Stimulated activated CD8-positive, alpha-beta memory T cell treated with anti-CD3 and anti-CD28 coated beads, Interleukin-4, amount 100 ng/mL, for 48 hours (primary cell): ENCODE results near the gene SLC39A3.
"Not testable (repeated sequence)": the region's sequence is repeated elsewhere in the genome, so short reads cannot be mapped to it uniquely, and the experiment has no call there.

ENCODE experiments used
- DNase-seq: peaks from one replicate; pipeline ENCODE4 v3.0.0-alpha.2; 2020

SLC39A3 gene

DNA sequence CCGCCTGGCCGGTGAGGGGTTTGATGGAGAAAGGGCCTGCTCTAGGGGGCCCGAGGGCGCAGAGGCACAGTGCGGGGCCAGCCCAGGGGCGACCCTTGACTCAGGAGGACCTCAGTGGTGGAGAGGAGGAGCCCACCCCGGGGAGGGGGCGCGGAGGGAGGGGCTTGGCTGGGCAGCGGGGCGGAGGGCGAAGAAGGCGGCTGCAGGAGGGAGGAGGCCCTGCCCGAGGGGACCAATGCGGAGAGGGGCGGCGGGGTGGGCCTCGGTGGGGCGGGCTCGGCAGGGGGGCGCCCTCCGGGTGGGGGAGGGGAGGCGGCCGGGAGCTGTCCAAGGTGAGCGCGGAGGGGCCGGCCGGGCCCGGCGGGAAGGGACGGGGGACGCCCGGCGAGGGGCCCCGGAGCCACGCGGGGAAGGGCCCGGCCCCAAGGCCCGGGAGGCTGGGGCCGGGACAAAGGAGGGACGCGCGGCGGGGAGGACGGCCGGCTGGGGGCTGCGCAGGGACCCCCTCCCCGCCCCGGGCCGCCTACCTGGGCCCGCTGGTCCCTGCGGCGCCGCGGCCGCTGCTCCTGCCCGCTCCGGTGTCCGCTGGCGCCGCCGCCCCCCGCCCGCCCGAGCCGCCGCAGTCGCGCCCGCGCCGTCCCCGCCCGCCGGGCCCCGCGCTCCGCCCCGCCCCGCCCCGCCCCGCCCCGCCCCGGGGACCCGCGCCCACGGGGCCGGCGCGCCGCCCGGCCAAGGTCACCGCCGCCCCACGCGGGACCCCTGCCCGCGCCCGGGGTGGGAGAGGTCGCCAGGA lies 18.8 kb downstream of the SLC39A3 start, which contains the start of gene DIRAS1:
TSS of gene DIRAS1 (minus strand) at position 596 of the 793 bp plus-strand sequence. CDS start 3,566 bp downstream, outside the sequence.
- DNase-seq, result no peak

DNA sequence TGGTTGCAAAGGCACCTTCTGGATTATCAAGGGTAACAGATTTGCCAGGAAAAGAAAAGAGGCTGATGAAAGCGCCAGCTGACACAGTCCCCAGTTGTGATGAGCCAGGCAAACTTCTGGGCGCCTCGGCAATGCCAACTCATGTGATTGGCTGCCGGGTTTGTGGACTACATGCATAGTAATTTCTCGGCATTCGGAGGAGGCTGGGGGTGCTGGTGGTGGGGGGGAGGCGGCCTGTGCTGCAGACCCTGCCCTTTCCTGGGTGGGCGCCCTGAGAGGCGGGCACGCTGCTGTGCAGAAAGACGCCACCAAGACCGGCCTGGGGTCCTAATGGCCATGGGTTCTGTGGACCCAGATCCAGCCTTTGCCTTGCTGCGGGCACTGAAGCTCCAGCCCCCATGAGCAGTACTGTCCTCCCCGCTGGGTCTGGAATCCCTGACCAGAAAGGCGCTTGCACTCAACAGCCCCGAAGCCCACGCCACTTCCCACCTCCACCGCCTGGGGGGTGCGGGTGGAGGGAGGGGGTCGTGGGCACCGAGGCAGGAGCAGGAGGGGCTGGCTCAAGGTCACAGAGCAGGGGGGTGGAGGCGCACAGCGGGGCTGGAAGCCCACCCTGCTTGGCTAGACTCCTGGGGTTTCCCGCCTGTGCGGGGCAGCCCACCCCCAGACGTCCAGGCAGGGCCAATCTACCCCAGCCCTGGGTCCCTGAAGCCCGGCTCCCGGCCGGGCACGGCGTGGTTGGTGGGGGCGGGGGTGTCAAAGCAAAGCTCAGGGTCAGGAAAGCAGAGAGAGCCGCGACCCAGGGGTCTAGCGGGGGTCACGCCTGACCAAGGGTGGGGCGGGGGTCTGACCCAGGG lies 19.7 kb downstream of the SLC39A3 start:
- DNase-seq, result no peak

DNA sequence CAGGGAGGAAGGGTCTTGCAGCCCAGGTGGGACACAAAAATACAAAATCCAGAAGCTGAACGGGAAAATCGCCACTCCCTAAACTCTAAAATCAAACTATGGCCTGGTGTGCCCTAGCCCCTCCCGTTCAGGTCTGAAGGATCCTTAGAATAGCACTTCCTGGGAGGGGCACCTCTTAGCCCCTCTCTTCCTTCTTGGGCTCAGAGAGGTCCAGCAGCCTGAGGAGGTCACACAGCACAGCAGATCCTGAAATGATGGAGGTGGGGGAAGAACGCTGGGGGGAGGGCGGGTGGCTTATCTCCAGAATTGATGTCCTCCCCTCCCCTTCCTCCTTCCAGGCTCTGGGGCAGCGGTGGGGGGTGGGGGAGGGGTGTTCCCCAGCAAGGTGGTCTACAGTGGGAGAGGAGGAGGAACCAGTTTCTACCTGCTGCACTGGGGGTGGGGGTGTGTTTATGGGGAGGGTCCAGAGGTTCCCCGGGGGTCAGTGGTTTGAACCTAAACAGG lies 20.5 kb downstream of the SLC39A3 start:
- no peak for DNase-seq

DNA sequence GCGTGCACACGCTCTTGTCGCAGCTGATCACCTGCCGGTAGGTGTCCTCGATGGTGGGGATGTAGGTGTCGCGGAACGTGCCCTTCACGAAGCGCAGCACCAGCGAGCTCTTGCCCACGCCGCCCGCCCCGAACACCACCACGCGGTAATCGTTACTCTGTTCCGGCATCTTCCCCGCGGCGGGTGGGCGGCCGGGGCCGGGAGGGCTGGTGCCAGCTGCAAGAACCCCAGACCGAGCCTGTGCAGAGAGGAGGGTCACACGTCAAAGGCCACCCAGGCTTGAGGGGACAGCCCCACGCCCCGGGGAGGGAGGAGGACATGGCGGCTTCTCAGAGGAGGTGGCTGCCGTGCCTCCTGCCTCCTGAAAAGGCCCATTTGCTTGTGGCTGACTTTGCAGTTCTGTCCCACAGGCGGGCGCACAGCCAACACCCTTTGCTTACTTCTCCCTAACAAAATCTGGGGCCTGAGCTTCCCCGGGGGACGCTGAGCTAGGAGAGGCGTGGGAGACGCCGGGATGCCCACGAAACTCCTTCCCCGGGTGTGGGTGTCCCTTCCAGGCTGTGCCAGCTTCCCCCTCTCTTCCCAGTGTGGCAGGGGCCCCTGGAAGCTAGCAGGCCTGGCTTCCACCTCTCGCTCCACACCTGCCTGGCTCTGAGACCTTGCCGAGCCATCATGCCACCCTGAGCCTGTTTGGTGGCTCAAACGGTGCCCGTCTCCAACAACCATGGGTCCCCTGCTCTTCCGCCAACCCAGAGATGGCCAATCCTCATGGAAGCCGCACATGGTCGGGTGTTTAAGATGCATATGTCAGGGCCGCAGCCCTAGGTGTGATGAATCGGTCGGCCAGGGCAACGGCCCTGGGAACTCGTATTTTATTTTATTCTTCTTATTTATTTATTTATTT lies 21.9 kb downstream of the SLC39A3 start:
- DNase-seq, result no peak

DNA sequence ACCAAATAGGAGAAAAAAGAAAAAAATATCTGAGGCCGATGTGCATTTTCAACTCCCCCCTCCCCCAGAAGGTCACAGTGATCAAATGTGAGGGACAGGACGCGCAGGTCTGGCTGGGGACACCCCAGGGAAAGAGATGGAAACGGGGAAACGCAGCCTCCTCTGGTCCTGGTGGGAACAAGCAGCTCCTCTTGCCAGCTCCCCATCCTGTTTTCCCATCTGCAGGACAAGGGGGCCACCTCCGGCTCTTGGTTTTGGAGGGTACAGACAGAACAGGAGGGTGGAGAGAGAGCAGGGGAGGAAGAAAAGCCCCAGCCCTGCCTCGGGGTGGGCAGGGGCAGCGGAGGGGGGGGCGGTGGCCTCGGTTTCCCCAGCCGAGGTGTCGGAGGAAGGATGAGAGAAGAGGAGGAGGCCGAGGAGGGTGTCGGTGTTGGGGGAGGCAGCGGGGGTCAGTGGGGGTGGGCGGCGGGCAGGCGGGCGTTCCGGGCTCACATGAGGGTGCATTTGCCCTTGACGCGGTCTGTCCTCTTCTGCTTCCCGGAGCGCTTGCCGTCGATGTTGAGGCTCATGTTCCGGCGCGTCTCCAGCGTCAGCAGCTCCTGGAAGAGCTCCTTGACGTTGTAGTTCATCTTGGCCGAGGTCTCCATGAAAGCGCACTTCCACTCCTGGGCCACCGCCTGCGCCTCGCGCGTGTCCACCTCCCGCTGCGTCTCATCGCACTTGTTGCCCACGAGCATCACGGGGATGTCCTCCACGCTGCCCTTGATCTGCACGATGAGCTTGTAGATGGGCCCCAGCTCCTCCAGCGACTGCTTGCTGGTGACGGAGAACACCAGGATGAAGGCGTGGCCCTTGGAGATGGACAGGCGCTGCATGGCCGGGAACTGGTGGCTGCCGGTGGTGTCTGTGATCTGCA lies 22.8 kb downstream of the SLC39A3 start:
- DNase-seq, result no peak

DNA sequence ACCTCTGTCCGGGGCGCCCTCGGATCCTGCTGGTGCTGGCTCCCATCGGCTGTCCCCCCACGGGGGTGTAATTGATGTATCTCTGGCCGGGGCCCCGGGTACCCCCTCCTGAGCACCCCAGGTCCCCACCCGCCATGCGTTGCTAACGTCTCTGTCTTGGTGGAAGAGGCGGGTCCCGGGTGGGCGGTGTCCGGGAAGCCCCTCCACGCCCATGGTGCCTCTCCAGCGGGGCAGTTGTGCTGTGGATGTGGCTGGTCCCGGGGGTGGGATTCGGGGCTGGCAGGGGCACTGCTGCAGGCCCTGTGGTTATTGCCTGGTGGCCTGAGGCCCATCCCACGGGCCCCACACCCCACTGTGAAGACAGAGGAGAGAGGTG lies 23.6 kb downstream of the SLC39A3 start:
- DNase-seq, result no peak

DNA sequence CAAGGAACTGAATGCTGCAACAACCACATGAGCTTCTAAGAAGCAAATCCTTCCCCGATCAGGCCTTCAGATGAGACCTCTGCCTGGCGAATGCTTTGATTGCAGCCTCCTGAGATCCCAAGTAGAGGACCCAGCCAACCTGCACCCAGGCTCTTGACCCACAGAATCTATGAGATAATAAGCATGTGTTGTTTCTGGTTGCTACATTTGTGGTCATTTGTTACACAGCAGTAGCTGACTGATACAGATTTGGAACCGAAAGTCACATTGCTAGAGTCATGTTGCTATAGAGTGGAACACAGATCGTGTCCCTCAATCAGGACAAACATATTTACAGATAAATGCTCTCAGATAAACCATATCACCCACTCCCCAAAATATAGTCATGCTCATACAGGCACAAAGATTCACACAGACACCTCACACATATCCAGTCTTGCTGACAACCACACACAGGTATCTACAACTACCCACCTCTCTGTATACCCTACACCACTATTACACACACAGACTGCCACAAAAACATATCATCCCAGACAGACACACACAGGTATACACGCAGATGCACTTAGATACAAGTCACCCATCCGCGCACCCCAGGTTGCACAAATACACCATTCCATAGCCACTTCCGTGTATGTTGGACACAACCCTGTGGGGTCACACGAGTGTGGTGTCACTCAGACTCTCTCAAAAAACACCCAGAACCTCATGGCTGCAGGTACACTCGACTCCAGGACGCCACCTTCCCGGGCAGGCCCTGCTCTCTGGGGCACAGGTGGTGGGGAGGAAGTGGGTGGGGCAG lies 24.1 kb downstream of the SLC39A3 start:
- DNase-seq, result no peak

DNA sequence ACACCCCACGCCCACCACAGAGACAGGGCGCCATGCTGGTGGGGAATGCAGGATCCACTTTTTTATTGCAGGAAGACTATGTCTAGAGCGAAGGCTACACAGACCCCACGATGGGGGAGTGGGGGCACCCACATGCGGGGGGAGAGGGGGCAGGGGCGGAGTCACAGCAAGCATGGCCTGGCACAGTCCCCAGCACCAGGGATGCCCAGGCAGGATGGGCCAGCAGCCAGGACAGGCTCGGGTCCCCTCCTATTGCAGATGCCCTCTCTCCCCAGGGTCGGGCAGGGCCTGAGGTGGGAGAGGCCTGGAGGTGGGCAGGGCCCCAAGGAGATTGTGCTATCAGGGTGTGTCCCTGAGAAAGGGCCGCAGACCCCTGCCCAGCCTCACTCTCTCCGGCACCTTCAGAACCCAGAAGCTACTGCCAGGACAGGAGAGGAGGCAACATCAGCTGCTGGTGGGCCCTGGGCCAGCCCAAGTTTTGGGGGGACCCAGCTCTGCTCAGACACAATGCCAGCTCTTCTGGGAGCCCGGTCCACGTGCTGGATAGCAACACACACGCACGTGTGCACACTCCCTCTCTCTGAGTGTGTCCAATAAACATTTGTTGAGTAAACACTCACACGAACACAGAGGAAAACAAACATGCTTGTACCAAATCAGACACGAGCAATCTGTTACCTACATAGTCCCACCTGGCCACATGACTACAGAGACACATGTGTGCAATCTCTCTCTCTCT lies 25.1 kb downstream of the SLC39A3 start:
- DNase-seq, result no peak

DNA sequence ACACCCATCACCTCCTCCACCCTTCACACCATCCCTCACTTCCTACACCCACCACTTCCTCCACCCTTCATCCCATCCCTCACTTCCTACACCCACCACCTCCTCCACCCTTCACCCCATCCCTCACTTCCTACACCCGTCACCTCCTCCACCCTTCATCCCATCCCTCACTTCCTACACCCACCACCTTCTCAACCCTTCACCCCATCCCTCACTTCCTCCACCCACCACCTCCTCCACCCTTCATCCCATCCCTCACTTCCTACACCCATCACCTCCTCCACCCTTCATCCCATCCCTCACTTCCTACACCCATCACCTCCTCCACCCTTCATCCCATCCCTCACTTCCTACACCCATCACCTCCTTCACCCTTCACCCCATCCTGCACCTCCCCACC lies 25.7 kb downstream of the SLC39A3 start:
- DNase-seq, result not testable (repeated sequence)

DNA sequence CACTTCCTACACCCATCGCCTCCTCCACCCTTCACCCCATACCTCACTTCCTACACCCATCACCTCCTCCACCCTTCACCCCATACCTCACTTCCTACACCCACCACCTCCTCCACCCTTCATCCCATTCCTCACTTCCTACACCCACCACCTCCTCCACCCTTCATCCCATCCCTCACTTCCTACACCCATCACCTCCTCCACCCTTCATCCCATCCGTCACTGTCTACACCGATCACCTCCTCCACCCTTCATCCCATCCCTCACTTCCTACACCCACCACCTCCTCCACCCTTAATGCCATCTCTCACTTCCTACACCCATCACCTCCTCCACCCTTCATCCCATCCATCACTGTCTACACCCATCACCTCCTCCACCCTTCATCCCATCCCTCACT lies 26.6 kb downstream of the SLC39A3 start:
- not testable (repeated sequence) for DNase-seq

DNA sequence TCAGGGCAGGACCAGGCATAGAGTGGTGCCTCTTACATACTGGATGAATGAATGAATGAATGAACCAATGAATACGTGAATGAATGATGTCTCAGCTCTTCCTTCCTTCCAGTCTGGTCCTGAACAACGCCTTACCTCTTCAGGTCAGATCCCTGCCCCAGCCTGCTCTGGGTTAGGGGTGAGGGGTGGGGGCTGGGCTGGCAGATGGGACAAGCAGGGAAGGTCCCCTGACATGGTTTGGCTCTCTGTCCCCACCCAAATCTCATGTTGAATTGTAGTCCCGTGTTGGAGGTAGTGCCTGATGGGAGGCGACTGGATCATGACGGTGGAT lies 28.0 kb downstream of the SLC39A3 start:
- no peak for DNase-seq

DNA sequence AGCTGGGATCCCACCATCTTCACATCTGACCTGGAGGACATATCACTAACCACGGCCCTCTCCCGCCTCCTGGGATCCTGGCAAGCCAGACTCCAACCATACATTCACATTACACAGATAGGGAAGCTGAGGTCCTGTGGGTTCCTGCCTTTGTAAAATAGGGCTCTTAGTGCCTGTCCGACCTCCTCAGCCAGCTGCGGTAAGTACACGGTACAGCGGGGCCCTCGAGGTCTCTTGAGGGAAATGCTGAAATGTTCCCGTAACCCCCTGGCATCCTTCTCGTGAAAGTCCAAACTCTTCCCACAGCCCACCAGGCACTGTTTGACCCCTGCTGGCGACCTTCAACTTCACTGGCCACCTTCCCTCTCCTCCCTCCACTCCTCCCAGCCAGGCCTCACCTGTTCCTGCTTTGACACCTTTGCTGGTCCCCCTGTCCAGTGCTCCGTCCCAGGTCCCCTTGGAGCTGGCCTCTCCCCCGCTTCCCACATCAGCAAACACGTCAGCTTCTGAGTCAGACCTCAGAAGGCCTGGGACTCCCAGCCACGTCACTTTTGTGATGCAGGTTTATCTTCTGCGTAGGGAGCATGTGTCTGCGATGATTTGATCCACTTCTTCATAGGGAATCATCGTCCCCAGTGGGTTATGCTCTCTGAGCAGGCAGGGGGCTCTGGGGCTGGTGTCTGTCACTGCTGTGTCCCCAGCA lies 28.5 kb downstream of the SLC39A3 start:
- no peak for DNase-seq

DNA sequence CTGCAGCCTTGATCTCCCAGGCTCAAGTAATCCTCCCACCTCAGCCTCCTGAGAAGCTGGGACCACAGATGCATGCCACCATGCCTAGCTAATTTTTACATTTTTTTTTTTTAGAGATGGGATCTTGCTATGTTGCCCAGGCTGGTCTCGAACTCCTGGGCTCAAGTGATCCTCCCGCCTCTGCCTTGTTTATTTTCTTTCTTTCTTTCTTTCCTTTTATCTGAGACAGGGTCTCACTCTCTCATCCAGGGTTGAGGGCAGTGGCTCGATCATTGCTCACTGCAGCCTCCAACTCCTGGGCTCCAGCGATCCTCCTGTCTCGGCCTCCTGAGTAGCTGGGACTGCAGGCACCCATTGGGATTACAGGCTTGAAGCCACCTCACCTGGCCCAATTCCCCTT lies 33.6 kb downstream of the SLC39A3 start:
- no peak for DNase-seq

DNA sequence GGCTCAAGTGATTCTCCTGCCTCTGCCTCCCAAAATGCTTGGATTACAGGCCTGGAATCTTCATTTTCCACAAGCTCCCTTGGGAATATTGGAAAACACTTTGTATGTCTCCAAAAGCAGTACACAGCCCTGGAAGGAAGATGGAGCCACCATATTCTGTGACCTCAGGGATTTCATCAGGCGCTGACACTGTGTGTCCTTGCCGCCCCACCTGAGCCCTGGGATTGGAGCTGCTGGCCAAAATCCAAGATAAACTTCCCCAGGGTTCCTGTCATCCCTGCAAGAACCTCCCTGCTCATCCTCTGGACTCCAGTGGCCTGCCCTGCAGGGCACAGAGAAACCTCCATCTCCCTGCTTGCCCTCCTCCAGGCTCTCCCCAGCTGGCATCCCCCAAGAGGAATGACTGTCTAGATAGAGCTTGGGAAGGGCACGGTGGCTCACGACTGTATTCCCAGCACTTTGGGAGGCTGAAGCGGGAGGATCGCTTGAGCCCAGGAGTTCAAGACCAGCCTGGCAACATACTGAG lies 36.1 kb downstream of the SLC39A3 start:
- DNase-seq, result no peak

DNA sequence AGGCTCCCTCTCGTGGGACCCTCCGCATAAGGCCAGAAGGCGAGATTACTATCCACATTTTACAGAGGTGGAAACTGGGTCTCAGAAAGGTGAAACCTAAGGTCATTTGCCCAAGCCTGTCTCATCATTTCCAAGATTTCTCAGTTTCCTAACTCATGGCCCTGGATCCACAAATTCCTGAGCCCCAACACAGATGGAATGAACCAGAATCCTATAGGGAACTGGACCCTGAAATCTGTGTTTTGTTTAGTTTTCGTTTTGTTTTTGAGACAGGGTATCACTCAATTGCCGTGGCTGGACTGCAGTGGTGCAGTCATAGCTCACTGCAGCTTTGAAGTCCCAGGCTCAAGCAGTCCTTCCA lies 36.8 kb downstream of the SLC39A3 start:
- no peak for DNase-seq

DNA sequence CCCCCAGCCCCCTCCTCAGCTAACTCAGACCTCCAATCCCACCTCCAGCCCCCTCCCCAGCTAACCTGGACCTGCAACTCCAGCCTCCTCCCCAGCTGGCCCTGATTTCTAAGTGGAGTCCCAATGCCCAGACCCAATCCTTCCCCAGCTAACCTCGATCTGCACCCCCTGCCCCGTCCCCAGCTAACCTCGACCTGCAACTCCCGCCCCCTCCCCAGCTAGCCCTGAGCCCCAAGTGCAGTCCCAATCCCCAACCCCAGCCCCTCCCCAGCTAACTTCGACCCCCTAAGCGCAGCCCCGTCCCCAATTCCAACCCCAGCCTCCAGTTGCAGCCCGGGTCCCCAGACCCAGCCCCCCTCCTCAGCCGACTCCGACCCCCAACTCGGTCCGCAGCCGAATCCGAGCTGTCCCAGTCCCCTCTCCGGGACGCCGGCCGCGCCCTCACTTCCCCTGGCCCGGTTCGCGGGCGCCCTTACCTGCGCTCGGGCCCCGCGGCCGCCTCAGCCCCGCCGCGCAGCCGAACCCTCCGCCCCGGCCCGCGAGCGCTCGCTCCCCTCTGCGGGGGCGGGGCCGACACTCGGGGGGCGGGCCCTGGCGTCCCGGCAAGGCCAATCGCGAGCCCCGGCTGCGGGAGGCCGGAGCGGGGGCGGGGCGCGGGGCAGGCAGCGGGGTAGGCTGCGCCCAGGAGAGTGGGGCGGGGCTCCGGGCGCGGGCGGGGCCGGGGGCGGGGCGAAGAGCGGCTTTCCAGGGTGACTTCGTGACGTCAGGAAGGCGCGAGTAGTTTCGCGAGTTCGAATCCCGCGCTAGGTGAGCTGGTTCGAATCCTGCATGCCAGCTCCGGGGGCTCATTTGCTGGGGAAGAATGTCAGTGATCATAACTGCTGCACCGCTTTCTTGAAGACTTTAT lies 37.4 kb downstream of the SLC39A3 start, which contains the start of gene GNG7:
TSS of gene GNG7 (minus strand) at position 525 of the 907 bp plus-strand sequence. CDS start 182,006 bp downstream, outside the sequence.
- DNase-seq, result peak; percentile 95

DNA sequence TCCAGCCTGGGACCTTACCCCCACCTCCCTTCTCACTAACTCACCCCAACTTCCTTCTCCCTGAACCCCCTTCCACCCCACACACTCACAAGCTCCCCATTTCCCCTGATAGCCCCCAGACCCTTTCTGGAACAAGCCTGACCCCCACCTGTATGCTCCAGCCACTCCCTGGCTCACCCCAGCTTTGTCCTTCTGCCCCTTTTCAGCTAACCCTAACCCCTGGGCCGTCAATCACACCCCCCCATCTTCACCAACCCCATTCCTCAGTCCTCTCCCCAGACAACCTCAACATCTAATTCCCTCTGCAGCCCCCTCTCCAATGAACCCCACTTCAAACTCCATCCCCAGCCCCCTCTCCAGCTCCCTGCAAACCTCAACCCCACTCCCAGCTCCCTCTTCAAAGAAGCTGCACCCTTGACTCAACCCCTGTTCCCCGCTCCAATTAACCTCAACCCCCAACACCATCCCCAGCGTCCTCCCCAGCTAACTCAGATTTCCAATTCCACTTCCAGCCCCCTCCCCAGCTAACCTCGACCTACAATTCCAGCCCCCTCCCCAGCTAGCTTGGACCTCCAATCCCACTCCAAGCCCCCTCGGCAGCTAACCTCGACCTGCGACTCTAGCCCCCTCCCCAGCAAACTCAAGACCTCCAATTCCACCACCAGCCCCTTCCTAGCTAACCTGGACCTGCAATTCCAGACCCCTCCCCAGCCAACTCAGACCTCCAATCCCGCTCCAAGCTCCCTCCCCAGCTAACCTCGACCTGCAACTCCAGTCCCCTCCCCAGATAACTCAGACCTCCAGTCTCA lies 38.3 kb downstream of the SLC39A3 start:
- no peak for DNase-seq
